Measurements from ENCODE around the gene ATXN1. TPM values are rescaled to one million over a fixed set of nuclear protein-coding genes. Genes with fewer than 3 reads are reported as not detected.

ATXN1 gene
- total and polyA plus RNA-seq, 2 experiments from 2014 or later = 4.8 to 9.1 TPM

- no peak for ATAC-seq
- TF ChIP-seq ZNF331 (CRISPR knock-in tag; IDR thresholded peaks at IDR 0.05; ENCODE audit: low read depth) (no peak), STAT1 (IDR thresholded peaks at IDR 0.05; ENCODE audit: unreplicated experiment) (no peak), CREB1 (CRISPR knock-in tag; IDR thresholded peaks at IDR 0.05; ENCODE audit: low read depth) (no peak)
- Mint-ChIP-seq H3K36me3 (ENCODE audit: low read depth) (no peaks in the 10 kb centered on the region), H3K9me3 (no peaks in the 10 kb centered on the region), H3K4me3 (no peak overlapping the region), H3K27ac (no peak overlapping the region), H3K27me3 (ENCODE audit: insufficient read depth, low read depth, poor library complexity) (no peaks in the 10 kb centered on the region), H3K4me1 (peaks cover 28% of the 10 kb centered on the region)
- no peak overlapping the region for H3K27ac ChIP-seq (ENCODE audit: low read depth)
- no peaks in the 10 kb centered on the region for H3K36me3 ChIP-seq (ENCODE audit: insufficient read depth)
- H3K4me1 ChIP-seq (ENCODE audit: insufficient read depth) = peaks cover 23% of the 10 kb centered on the region
- no peak overlapping the region for H2AFZ ChIP-seq
- H4K20me1 ChIP-seq (replicated peaks; ENCODE audit: insufficient read depth) = no peaks in the 10 kb centered on the region; the same call in 1 of the 2 replicates
- no peak for DNase-seq (ENCODE audit: low spot score)
- H3K4me2 ChIP-seq = no peak overlapping the region
- H3K9me2 ChIP-seq (ENCODE audit: insufficient read depth) = no peaks in the 10 kb centered on the region
- no peaks in the 10 kb centered on the region for H3K27me3 ChIP-seq (ENCODE audit: insufficient read depth)
- no peaks in the 10 kb centered on the region for H3K79me2 ChIP-seq (replicated peaks; ENCODE audit: insufficient read depth)
- H3K4me3 ChIP-seq = no peak overlapping the region
- H3F3A ChIP-seq (replicated peaks; ENCODE audit: low read depth) = no peaks in the 10 kb centered on the region
Observed at GRCh38 chr6:16742116-16742515, 19.1 kb downstream of the ATXN1 start.

- no peak overlapping the region for H3K4me2 ChIP-seq
- no peaks in the 10 kb centered on the region for H3K27me3 ChIP-seq (ENCODE audit: insufficient read depth)
- no peak overlapping the region for H3K27ac ChIP-seq (ENCODE audit: low read depth)
- H3K79me2 ChIP-seq (replicated peaks; ENCODE audit: insufficient read depth) = no peaks in the 10 kb centered on the region
- H3K27ac Mint-ChIP-seq = no peak overlapping the region
- no peaks in the 10 kb centered on the region for H3K36me3 Mint-ChIP-seq (ENCODE audit: low read depth)
- H3K9me3 Mint-ChIP-seq = no peaks in the 10 kb centered on the region
- no peaks in the 10 kb centered on the region for H3K36me3 ChIP-seq (ENCODE audit: insufficient read depth)
- peaks cover 30% of the 10 kb centered on the region for H3K4me1 ChIP-seq (ENCODE audit: insufficient read depth)
- H3K4me1 Mint-ChIP-seq = peaks cover 35% of the 10 kb centered on the region
- no peak overlapping the region for H2AFZ ChIP-seq
- DNase-seq (ENCODE audit: low spot score) (no peak), ATAC-seq (no peak)
- H3K9me2 ChIP-seq (ENCODE audit: insufficient read depth) = no peaks in the 10 kb centered on the region
- no peaks in the 10 kb centered on the region for H3F3A ChIP-seq (replicated peaks; ENCODE audit: low read depth)
- H3K4me3 Mint-ChIP-seq = no peak overlapping the region
- no peak overlapping the region for H3K4me3 ChIP-seq
- no peaks in the 10 kb centered on the region for H4K20me1 ChIP-seq (replicated peaks; ENCODE audit: insufficient read depth)
- H3K27me3 Mint-ChIP-seq (ENCODE audit: insufficient read depth, low read depth, poor library complexity) = no peaks in the 10 kb centered on the region
- TF ChIP-seq CTCF (conservative IDR thresholded peaks at IDR 0.05; ENCODE audit: low read depth in 2 of 2) (no peak), EZH2phosphoT487 (IDR thresholded peaks at IDR 0.05; ENCODE audit: unreplicated experiment) (no peak), ZNF462 (CRISPR knock-in tag; IDR thresholded peaks at IDR 0.05) (no peak), JUNB (IDR thresholded peaks at IDR 0.05; ENCODE audit: unreplicated experiment) (no peak), NANOG (IDR thresholded peaks at IDR 0.05; ENCODE audit: borderline replicate concordance) (no peak), POLR2AphosphoS5 (IDR thresholded peaks at IDR 0.05; ENCODE audit: low read depth) (no peak), CREB1 (CRISPR knock-in tag; IDR thresholded peaks at IDR 0.05; ENCODE audit: low read depth) (no peak), STAT1 (IDR thresholded peaks at IDR 0.05; ENCODE audit: unreplicated experiment) (no peak), ZNF331 (CRISPR knock-in tag; IDR thresholded peaks at IDR 0.05; ENCODE audit: low read depth) (no peak), ETS1 (IDR thresholded peaks at IDR 0.05) (no peak), ZNF114 (CRISPR knock-in tag; IDR thresholded peaks at IDR 0.05) (no peak), EZH2 (IDR thresholded peaks at IDR 0.05; ENCODE audit: low read depth, unreplicated experiment) (no peak)
Observed at GRCh38 chr6:16741112-16742016, 19.9 kb downstream of the ATXN1 start.

Measured in GM23338 (cell line).